IMR-90 (cell line): ENCODE measurements around the gene CIITA.

ENCODE experiments used
- CEBPB ChIP-seq: IDR thresholded peaks from 2 replicates; pipeline ENCODE4 v1.6.1; 2012; ENCODE audit warnings: low read depth, low read length, improper control_type of control experiment
- MAFK ChIP-seq: IDR thresholded peaks from 2 replicates; pipeline ENCODE4 v1.6.1; 2012; ENCODE audit warnings: low read depth, low read length, improper control_type of control experiment
- MXI1 ChIP-seq: IDR thresholded peaks from 2 replicates; pipeline ENCODE4 v1.6.1; 2012; ENCODE audit warnings: low read depth, mild to moderate bottlenecking, low read length, moderate library complexity, borderline replicate concordance
- POLR2A ChIP-seq: IDR thresholded peaks from 2 replicates; pipeline ENCODE4 v1.6.1; 2012; ENCODE audit warnings: mild to moderate bottlenecking, low read depth, low read length
- TF ChIP-seq, protein P1 (sequence below): conservative IDR thresholded peaks from 2 replicates; pipeline ENCODE4 v1.5.1; 2012; ENCODE audit warnings: mild to moderate bottlenecking, low read depth, low read length, improper control_type of control experiment
- TF ChIP-seq, protein P2 (sequence below): fragments of 150-350 bp; IDR thresholded peaks from 2 replicates; pipeline ENCODE4 v1.6.1; 2017; ENCODE audit warnings: mild to moderate bottlenecking, antibody characterized with exemption, low read length, low read depth

DNA sequence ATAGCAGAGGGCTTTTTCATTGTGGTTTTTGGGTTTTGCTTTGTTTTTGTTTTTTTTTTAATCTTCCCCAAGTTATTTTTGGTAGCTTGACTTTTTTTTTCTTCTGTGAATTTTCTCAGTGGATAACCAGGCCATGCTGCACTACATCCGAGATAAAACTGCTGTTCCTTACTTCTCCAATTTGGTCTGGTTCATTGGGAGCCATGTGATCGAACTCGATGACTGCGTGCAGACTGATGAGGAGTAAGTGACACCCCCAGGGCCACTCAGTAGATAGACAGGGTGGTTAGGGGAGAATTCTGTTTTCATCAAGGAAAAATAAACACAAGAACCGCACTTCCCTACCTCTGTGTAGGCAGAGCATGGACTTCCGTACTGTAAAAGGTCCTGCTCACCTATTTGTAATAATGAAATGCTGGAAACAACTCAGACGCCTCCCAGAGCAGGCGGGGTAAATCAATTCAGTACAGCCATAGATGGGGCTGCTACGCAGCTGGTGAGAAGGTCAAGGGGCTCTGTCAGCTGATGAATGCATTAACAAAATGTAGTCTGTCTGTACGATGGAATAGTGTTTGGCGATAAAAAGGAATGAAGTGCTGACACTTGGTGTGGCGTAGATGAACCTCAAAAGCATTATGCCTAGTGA, 95.9 kb downstream of the CIITA start:
- TF ChIP-seq, protein P1, sequence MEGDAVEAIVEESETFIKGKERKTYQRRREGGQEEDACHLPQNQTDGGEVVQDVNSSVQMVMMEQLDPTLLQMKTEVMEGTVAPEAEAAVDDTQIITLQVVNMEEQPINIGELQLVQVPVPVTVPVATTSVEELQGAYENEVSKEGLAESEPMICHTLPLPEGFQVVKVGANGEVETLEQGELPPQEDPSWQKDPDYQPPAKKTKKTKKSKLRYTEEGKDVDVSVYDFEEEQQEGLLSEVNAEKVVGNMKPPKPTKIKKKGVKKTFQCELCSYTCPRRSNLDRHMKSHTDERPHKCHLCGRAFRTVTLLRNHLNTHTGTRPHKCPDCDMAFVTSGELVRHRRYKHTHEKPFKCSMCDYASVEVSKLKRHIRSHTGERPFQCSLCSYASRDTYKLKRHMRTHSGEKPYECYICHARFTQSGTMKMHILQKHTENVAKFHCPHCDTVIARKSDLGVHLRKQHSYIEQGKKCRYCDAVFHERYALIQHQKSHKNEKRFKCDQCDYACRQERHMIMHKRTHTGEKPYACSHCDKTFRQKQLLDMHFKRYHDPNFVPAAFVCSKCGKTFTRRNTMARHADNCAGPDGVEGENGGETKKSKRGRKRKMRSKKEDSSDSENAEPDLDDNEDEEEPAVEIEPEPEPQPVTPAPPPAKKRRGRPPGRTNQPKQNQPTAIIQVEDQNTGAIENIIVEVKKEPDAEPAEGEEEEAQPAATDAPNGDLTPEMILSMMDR = no peak
- TF ChIP-seq POLR2A (no peak), MAFK (no peak), CEBPB (no peak), MXI1 (no peak)
- TF ChIP-seq, protein P2, sequence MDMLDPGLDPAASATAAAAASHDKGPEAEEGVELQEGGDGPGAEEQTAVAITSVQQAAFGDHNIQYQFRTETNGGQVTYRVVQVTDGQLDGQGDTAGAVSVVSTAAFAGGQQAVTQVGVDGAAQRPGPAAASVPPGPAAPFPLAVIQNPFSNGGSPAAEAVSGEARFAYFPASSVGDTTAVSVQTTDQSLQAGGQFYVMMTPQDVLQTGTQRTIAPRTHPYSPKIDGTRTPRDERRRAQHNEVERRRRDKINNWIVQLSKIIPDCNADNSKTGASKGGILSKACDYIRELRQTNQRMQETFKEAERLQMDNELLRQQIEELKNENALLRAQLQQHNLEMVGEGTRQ = no peak
